Endothelial cell of umbilical vein (primary cell): ENCODE measurements around the gene ANKRD12. TPM values are rescaled to one million over a fixed set of nuclear protein-coding genes. Genes with fewer than 3 reads are reported as not detected.

Experiments used
- BruUV-seq: library from RNA; stranded (reverse); fragments of 400-500 nt; replicated peaks from 2 replicates; lab custom pipeline; 2021; lab: Mats Ljungman, UMichigan
- CTCF ChIA-PET: fragments of 300-600, 350-600 bp; sonication (Branson Sonifier 250); formaldehyde crosslinking; loops from one replicate; lab custom pipeline; 2021; ENCODE audit warnings: antibody characterized with exemption, inconsistent platforms; lab: Charles Lee
- POLR2A ChIA-PET: fragments of 300-600, 350-600 bp; sonication (Branson Sonifier 250); formaldehyde crosslinking; loops from one replicate; lab custom pipeline; 2021; ENCODE audit warnings: antibody characterized with exemption, inconsistent platforms; lab: Charles Lee
- DNase-seq: peaks from one replicate; pipeline ENCODE4 v3.0.0-alpha.2; 2011; ENCODE audit warnings: low read depth, low spot score
- FAIRE-seq: peaks from 2 replicates; lab custom pipeline; 2011; peaks lifted over from hg19 to GRCh38; lab: Jason Lieb, UNC
- H2AFZ ChIP-seq: 2 replicates; pipeline ENCODE4 v1.6.0; 2012; ENCODE audit warnings: low read depth, low read length, control low read depth, inconsistent platforms
- H3K27ac ChIP-seq: 2 replicates; pipeline ENCODE4 v1.5.1; 2011; ENCODE audit warnings: low read depth, mild to moderate bottlenecking, control low read depth, low read length, moderate library complexity; ENCODE audit not compliant: insufficient read depth
- H3K27me3 ChIP-seq, 2 experiments: 2 replicates each; pipeline versions ENCODE4 v1.6.0 to v1.6.1; 2011; ENCODE audit warnings: low read length in 2 of 2, mixed read lengths in 1 of 2; ENCODE audit not compliant: control insufficient read depth in 2 of 2, insufficient read depth in 2 of 2
- H3K36me3 ChIP-seq, 2 experiments: 2 replicates in 1 of 2; 3 replicates in 1 of 2; pipeline ENCODE4 v1.5.1; 2011; ENCODE audit warnings: low read length in 2 of 2, mild to moderate bottlenecking in 1 of 2, moderate library complexity in 1 of 2; ENCODE audit not compliant: control insufficient read depth in 2 of 2, insufficient read depth in 2 of 2; ENCODE audit errors: extremely low read depth in 1 of 2
- H3K4me1 ChIP-seq: 3 replicates; pipeline ENCODE4 v1.5.1; 2011; ENCODE audit warnings: mild to moderate bottlenecking, low read length; ENCODE audit not compliant: control insufficient read depth, insufficient read depth; ENCODE audit errors: extremely low read depth
- H3K4me2 ChIP-seq: 2 replicates; pipeline ENCODE4 v1.6.1; 2011; ENCODE audit warnings: low read length, control low read depth, mixed read lengths; ENCODE audit not compliant: insufficient read depth
- H3K4me3 ChIP-seq, 3 experiments: fragments of 200-600 bp in 1 of 3; sonication (generic), shearing (Covaris generic) in 1 of 3; replicated peaks in 1 of 3; 2 replicates each; pipeline ENCODE4 v1.5.1; 2011 to 2016; ENCODE audit warnings: control low read depth in 3 of 3, low read length in 3 of 3, mild to moderate bottlenecking in 2 of 3, inconsistent platforms in 1 of 3, low read depth in 1 of 3, moderate library complexity in 1 of 3; ENCODE audit not compliant: insufficient read depth in 1 of 3
- H3K79me2 ChIP-seq: 2 replicates; pipeline ENCODE4 v1.6.0; 2012; ENCODE audit warnings: low read length, inconsistent platforms; ENCODE audit not compliant: control insufficient read depth, insufficient read depth
- H3K9ac ChIP-seq: replicated peaks from 2 replicates; pipeline ENCODE3; 2011; ENCODE audit warnings: low read length, control low read depth; ENCODE audit not compliant: insufficient read depth; ENCODE audit errors: extremely low read depth
- H3K9me1 ChIP-seq: replicated peaks from 3 replicates; pipeline ENCODE4 v1.6.0; 2011; ENCODE audit warnings: mild to moderate bottlenecking, low read length; ENCODE audit not compliant: control insufficient read depth, insufficient read depth; ENCODE audit errors: extremely low read depth
- H3K9me3 ChIP-seq: replicated peaks from 2 replicates; pipeline ENCODE4 v1.5.1; 2012; ENCODE audit warnings: low read length, inconsistent platforms; ENCODE audit not compliant: control insufficient read depth, insufficient read depth
- H4K20me1 ChIP-seq: replicated peaks from 2 replicates; pipeline ENCODE3; 2011; ENCODE audit warnings: mild to moderate bottlenecking, low read length; ENCODE audit not compliant: control insufficient read depth, insufficient read depth; ENCODE audit errors: extremely low read depth
- EZH2 ChIP-seq: IDR thresholded peaks from 2 replicates; pipeline ENCODE4 v1.6.1; 2012; ENCODE audit warnings: borderline replicate concordance, low read depth, mild to moderate bottlenecking, moderate library complexity, low read length, inconsistent platforms; ENCODE audit not compliant: severe bottlenecking
- FOS ChIP-seq: IDR thresholded peaks from 2 replicates; pipeline ENCODE4 v1.6.1; 2011; ENCODE audit warnings: mild to moderate bottlenecking, low read length, moderate library complexity, borderline replicate concordance; ENCODE audit not compliant: insufficient read depth
- GATA2 ChIP-seq: IDR thresholded peaks from 2 replicates; pipeline ENCODE4 v1.7.0; 2011; ENCODE audit warnings: low read depth, mild to moderate bottlenecking, moderate library complexity, mixed read lengths, low read length; ENCODE audit not compliant: insufficient read length, insufficient read depth
- JUN ChIP-seq: IDR thresholded peaks from 2 replicates; pipeline ENCODE4 v1.6.1; 2011; ENCODE audit warnings: borderline replicate concordance, low read depth; ENCODE audit not compliant: insufficient read length, insufficient read depth
- MYC ChIP-seq: IDR thresholded peaks from one replicate; pipeline ENCODE4 v1.6.1; 2011; ENCODE audit warnings: mild to moderate bottlenecking, low read depth, low read length
- POLR2A ChIP-seq: IDR thresholded peaks from 2 replicates; pipeline ENCODE4 v1.6.1; 2012; ENCODE audit warnings: low read depth, mild to moderate bottlenecking, control low read depth, low read length
- POLR2AphosphoS5 ChIP-seq: IDR thresholded peaks from 2 replicates; pipeline ENCODE4 v1.6.1; 2012; ENCODE audit warnings: low read depth, mild to moderate bottlenecking, control low read depth, low read length, moderate library complexity; ENCODE audit not compliant: insufficient read depth
- dilution Hi-C: fragments of 300-500 bp; cut with MboI; formaldehyde crosslinking; loops from one replicate; pipeline ENCODE4 v1.15.0; 2019; ENCODE audit warnings: low sequenced_read_pairs; ENCODE audit not compliant: extremely low pct_ligation_motif_present
- intact Hi-C: fragments of 100-400 bp; cut with micrococcal nuclease; formaldehyde crosslinking; loops from one replicate; pipeline ENCODE4 v1.10.0; 2022
- polyA plus RNA-seq, 4 experiments: library from polyadenylated mRNA; depleted of rRNA in 3 of 4; stranded (reverse) in 3 of 4; unstranded in 1 of 4; fragments of >200 nt; gene quantifications; 2 replicates each; pipeline versions ENCODE4 v1.2.1 to v1.2.3, GENCODE V29; 2011 to 2012; ENCODE audit warnings: missing spikeins in 1 of 4
- total RNA-seq: library from RNA; stranded (reverse); gene quantifications from 2 replicates; pipeline ENCODE4 v1.2.3, GENCODE V29; 2021
- TF ChIP-seq, protein P1 (sequence below), 2 donors: IDR thresholded peaks; 1 replicate in 1 of 2; 2 replicates in 1 of 2; pipeline ENCODE4 v1.5.1; 2011; ENCODE audit warnings: low read length in 2 of 2, mild to moderate bottlenecking in 2 of 2, moderate library complexity in 2 of 2, control low read depth in 1 of 2, inconsistent platforms in 1 of 2, low read depth in 1 of 2; ENCODE audit not compliant: insufficient read depth in 1 of 2; ENCODE audit errors: extremely low read depth in 1 of 2
- TF ChIP-seq, protein P2 (sequence below): IDR thresholded peaks from 2 replicates; pipeline ENCODE4 v1.6.1; 2011; ENCODE audit not compliant: insufficient read depth, insufficient read length

Gene ANKRD12
- total and polyA plus RNA-seq, 2 donors (not counting 3 experiments of a cell fraction or from before 2014, with no cell fraction given) = 1.5 to 25.4 TPM

DNA sequence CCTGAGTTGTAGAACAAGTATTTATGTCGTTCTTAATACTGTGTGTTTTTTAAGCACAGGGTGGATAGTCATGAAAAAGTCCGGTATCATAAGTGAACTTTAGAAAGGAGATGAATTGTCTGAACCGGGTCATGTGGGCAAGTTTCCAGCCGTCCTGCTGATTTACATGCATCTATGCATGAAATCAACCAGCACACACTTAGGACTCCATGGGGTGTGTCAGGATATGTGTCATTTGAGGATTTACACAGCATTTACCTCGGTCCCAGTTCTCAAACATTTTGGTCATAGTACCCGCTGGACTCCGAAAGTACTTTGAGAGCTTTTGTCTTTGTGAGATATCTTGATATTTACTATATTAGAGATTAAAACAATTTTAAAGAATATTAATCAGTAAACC, 150.5 kb downstream of the ANKRD12 start:
- TF ChIP-seq, protein P1, sequence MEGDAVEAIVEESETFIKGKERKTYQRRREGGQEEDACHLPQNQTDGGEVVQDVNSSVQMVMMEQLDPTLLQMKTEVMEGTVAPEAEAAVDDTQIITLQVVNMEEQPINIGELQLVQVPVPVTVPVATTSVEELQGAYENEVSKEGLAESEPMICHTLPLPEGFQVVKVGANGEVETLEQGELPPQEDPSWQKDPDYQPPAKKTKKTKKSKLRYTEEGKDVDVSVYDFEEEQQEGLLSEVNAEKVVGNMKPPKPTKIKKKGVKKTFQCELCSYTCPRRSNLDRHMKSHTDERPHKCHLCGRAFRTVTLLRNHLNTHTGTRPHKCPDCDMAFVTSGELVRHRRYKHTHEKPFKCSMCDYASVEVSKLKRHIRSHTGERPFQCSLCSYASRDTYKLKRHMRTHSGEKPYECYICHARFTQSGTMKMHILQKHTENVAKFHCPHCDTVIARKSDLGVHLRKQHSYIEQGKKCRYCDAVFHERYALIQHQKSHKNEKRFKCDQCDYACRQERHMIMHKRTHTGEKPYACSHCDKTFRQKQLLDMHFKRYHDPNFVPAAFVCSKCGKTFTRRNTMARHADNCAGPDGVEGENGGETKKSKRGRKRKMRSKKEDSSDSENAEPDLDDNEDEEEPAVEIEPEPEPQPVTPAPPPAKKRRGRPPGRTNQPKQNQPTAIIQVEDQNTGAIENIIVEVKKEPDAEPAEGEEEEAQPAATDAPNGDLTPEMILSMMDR (IDR thresholded peaks at IDR 0.05; ENCODE audit: extremely low read depth in 1 of 2, insufficient read depth in 1 of 2, low read depth in 1 of 2, low read length in 2 of 2) = no peak
- Histone ChIP-seq H3K27ac (no peak overlapping the region), H4K20me1 (no peaks in the 10 kb centered on the region), H3K4me3 (no peak overlapping the region), H3K79me2 (no peaks in the 10 kb centered on the region), H3K27me3 (no peaks in the 10 kb centered on the region), H3K4me1 (no peaks in the 10 kb centered on the region), H3K36me3 (no peaks in the 10 kb centered on the region), H3K9me1 (no peaks in the 10 kb centered on the region), H3K9me3 (no peaks in the 10 kb centered on the region), H2AFZ (no peak overlapping the region), H3K4me2 (no peak overlapping the region), H3K9ac (no peak overlapping the region)
- BruUV-seq = no TSS peak
- DNase-seq (no peak), FAIRE-seq (no peak)
- CTCF ChIA-PET = no interaction called here
- dilution Hi-C loops (no loop called here), intact Hi-C loops (loop anchor here (10.0 kb wide), 1 partner anchor 228 kb away; no protein-coding TSS in a partner anchor)
- POLR2A ChIA-PET = no interaction called here

DNA sequence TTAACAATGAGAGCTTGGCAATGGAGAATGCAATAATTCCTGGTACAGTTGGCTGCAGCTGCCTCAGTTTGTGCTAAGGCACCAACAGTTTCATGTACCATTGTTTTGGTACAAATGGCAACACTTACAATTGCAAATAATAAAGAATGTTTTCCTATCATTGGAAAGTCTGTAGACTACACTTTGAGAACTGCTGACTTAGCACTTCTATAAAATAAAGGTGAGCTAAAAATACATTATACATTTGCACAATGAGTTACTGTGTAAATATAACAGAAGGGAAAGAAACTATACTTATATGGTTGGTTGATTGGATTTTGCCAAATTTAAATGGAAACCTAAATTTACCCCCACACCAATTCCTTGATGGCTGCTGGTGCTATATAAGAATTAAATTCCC, 153.1 kb downstream of the ANKRD12 start:
- DNase-seq (no peak), FAIRE-seq (no peak)
- dilution Hi-C loops = no loop called here
- Histone ChIP-seq H3K9me3 (no peaks in the 10 kb centered on the region), H3K36me3 (no peaks in the 10 kb centered on the region), H3K4me3 (no peak overlapping the region), H3K9me1 (no peaks in the 10 kb centered on the region), H3K27me3 (no peaks in the 10 kb centered on the region), H3K79me2 (no peaks in the 10 kb centered on the region), H4K20me1 (no peaks in the 10 kb centered on the region), H3K4me1 (no peaks in the 10 kb centered on the region), H3K27ac (no peak overlapping the region), H2AFZ (no peak overlapping the region), H3K4me2 (no peak overlapping the region), H3K9ac (no peak overlapping the region)
- intact Hi-C loops = loop anchor here (10.0 kb wide), 1 partner anchor 225 kb away; no protein-coding TSS in a partner anchor
- BruUV-seq = no TSS peak
- POLR2A ChIA-PET = no interaction called here
- TF ChIP-seq POLR2A (no peak), MYC (no peak), EZH2 (no peak), GATA2 (no peak), FOS (no peak), POLR2AphosphoS5 (no peak), JUN (no peak)
- TF ChIP-seq, protein P1 (IDR thresholded peaks at IDR 0.05; ENCODE audit: extremely low read depth in 1 of 2, insufficient read depth in 1 of 2, low read depth in 1 of 2, low read length in 2 of 2) = no peak
- TF ChIP-seq, protein P2, sequence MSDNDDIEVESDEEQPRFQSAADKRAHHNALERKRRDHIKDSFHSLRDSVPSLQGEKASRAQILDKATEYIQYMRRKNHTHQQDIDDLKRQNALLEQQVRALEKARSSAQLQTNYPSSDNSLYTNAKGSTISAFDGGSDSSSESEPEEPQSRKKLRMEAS = no peak
- CTCF ChIA-PET = interaction anchor here (0.9 to 1.1 kb wide), 2 partner anchors 11 to 45 kb away, joined by 3 read pairs; partner anchors contain the start of gene TWSG1
